Epithelial cell of proximal tubule (primary cell): ENCODE measurements around the gene HOXD11. TPM values are rescaled to one million over a fixed set of nuclear protein-coding genes. Genes with fewer than 3 reads are reported as not detected.

Source experiments
- DNase-seq: peaks from one replicate; pipeline ENCODE4 v3.0.0-alpha.2; 2011; ENCODE audit warnings: low read depth
- H3K4me3 ChIP-seq: 2 replicates; pipeline ENCODE4 v1.5.1; 2011; ENCODE audit warnings: low read depth, mild to moderate bottlenecking, low read length
- CTCF ChIP-seq: conservative IDR thresholded peaks from 2 replicates; pipeline ENCODE4 v1.5.1; 2012; ENCODE audit warnings: low read depth, mild to moderate bottlenecking, low read length
- total RNA-seq: library from RNA; depleted of rRNA; stranded (reverse); fragments of >200 nt; gene quantifications from 2 replicates; pipeline ENCODE4 v1.2.3, GENCODE V29; 2015

The HOXD11 gene
- total RNA-seq, 1 donor from 2014 or later = 25.1 TPM

GRCh38 chr2:176095421-176095820 is 11.7 kb upstream of the HOXD11 start:
- no peak for TF ChIP-seq CTCF
- no peak for DNase-seq
- H3K4me3 ChIP-seq = no peak overlapping the region

GRCh38 chr2:176096243-176096985 is 10.7 kb upstream of the HOXD11 start:
- peak overlapping the region; percentile 19 for H3K4me3 ChIP-seq
- TF ChIP-seq CTCF = no peak
- DNase-seq = no peak

- DNase-seq = no peak
- peak; percentile 79 for TF ChIP-seq CTCF
- H3K4me3 ChIP-seq = peak overlapping the region; percentile 49
Measured at GRCh38 chr2:176096986-176097819, 9.9 kb upstream of the HOXD11 start.

- TF ChIP-seq CTCF = no peak
- no peak overlapping the region for H3K4me3 ChIP-seq
- DNase-seq = no peak
Measured at GRCh38 chr2:176097820-176098365, 9.2 kb upstream of the HOXD11 start.

- TF ChIP-seq CTCF = no peak
- no peak for DNase-seq
- H3K4me3 ChIP-seq = no peak overlapping the region
Measured at GRCh38 chr2:176098366-176099158, 8.5 kb upstream of the HOXD11 start.

GRCh38 chr2:176099159-176099727 is 7.8 kb upstream of the HOXD11 start:
- no peak for DNase-seq
- TF ChIP-seq CTCF = no peak
- no peak overlapping the region for H3K4me3 ChIP-seq
